GM18507 (cell line): ENCODE results near the gene ARHGEF37.
"Not testable (repeated sequence)": the region's sequence is repeated elsewhere in the genome, so short reads cannot be mapped to it uniquely, and the experiment has no call there.

Source experiments
- DNase-seq: peaks from one replicate; pipeline ENCODE4 v3.0.0; 2011; ENCODE audit warnings: low read depth; ENCODE audit not compliant: insufficient read length; ENCODE audit errors: extremely low spot score
- FAIRE-seq: peaks from 2 replicates; lab custom pipeline; 2011; peaks lifted over from hg19 to GRCh38; lab: Jason Lieb, UNC

The ARHGEF37 gene

DNA sequence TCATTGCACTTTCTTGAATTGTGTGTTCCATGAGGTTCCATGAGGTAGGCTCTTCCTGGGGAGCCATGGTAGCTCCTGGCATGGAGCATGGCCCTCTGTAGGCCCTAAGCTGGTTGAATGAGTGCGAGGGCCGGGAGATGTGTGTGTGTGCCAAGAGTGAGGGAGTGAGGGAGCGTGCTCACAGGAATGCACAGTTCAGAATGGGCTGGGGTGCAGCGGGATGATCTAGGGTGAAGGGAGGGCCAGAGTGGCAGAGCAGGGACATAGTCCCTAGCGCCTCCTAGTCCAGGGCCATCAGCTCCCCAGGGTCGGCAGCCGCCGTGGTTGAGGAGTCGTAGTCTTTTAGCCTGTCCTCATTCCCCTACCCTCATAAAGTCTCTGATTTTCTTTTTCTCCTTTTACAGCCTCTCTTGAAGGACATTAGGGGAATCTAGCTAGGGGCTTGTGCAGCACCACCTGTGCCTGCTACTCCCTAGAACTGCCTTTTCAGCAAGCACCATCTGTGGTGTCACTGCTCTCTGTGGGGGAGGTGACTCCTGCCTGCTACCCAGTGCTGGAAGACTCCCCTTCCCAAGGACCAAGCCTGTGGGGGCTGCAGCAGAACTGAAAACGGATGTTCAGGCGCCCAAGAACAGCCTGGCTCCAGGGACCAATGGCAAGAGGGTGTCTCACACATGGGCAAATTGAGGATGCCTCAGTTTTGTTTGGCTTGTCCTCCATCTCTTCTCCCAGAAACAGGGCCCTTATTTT is 83.5 kb downstream of the ARHGEF37 start:
- no peak for FAIRE-seq

DNA sequence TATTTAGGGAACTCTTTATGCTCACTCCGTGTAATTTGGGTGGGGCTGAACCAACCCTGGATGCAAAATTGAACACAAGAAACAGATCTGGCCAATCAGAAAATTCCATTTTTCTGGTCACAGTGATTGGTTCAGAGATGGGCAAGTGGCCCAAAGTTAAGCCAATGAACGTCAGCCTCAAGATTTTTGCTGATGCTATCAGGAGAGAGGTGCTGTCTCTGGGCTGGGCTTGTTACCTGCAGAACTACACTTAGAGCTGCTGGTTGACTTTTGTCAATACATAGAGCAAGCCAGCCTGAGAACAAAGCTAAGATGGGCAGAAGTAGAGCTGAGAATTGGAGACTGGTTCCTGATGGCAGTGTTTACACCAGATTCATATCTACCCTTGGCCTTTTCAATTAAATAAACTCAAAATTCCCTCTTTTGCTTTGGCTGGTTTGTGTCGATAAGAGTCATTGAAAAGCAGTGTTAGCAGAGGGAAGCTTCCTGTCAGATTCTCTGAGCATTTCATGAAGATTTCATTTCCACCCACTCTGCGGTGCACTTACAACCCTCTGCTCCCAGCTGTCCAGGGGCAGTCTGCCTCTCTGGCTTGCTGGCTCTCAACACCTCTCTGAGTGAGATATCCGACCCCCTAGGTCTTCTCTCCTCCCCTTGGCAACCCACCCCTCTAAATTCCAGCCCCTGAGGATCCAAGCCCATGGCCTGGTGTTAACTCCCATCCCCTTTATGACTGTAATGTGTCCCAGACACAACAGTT is 84.3 kb downstream of the ARHGEF37 start:
- FAIRE-seq: no peak
- no peak for DNase-seq

More for the DNA sequence above, 83.5 kb downstream of the ARHGEF37 start:
- DNase-seq: no peak

DNA sequence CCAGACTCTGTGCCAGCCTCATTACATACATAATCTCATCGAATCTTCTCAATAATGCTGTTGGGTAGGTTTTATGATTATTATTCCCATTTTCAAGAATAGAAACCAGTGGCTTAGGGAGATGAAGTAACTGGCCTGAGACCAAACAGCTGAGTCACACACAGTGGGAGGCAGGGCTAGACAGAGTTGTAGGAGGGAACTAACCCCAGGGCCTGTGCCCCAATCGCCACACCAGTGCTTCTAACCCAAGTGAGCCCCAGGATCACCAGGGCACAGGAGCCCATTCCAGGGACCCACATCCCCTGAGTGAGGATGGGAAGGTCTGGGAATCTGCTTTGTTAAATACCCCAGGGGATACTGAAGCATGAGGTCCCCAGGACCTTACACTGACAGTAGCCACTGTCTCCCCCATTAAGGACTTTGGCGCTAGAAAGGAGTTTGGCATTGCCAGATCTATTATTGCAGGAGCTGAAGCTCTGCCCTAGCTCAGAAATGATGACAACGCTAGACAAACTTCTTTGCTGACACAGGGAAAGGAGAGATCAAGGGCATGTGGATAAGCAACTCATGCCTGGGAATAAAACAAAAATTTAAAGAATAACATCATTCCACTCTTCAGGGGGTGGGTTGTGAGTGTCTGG is 85.0 kb downstream of the ARHGEF37 start:
- DNase-seq (no peak), FAIRE-seq (no peak)

DNA sequence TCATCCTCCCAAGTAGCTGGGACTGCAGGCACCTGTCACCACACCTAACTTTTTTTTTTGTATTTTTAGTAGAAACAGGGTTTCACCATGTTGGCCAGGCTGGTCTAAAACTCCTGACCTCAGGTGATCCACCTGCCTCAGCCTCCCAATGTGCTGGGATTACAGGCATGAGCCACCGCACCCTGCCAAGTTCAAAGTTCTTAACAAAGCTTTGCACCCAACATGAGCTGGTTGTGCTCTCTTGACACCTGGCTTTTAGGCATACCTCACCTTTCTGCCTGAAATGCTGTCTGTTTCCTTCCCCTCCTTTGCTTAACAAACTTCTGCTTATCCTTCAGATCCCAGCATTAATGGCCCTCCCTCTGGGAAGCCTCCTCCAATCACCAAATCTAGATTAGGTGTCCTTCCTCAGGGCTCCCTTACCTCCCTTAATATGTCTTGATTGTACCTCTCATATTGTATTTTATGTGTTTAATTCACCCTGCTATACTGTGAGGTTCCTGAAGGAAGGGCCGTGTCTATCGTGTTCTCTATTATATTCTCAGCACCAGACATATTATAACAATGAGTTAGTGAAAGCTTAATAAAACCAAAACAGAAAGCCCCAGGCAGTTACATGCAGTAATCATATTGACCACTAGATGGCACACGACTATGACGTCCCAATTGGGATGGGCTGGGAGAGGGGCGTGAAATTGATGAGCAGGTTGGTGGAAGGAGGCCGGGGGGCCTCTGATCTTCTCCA is 86.0 kb downstream of the ARHGEF37 start:
- no peak for DNase-seq
- peak; percentile 68 for FAIRE-seq

DNA sequence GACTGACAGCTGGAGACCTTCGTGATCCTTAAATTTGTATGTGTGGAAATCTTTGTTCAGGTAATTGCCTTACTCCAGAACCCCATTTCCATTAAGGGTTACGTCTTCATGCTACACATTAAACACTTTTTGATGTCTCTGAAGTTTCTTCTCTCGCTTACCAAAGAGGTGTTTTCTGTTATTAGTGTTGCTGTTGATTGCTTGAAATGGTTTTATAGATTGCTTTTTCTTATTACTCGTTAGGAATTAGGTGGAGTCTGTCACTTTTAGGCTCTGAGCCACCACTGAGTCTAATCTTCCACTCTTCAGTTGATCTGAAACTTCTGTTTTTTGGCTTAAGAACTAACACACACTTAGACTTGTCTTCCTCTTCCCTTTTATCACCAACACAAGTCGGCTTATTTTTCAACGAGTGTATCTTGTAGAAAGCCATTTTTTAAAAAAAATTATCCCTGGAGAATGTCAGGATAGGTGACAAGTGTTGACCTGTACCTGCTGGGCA is 86.6 kb downstream of the ARHGEF37 start:
- no peak for DNase-seq
- peak; percentile 36 for FAIRE-seq

DNA sequence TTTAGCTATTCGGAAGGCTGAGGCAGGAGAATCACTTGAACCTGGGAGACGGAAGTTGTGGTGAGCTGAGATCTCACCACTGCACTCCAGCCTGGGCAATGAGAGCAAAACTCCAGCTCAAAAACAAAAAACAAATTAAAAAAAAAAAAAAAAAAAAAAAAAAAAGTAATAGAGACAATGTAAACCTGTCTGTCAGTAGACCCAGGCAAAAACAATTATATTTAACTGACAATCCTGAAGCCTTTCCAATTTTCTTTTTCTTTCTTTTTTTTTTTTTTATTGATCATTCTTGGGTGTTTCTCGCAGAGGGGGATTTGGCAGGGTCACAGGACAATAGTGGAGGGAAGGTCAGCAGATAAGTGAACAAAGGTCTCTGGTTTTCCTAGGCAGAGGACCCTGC is 88.0 kb downstream of the ARHGEF37 start:
- not testable (repeated sequence) for DNase-seq, FAIRE-seq

DNA sequence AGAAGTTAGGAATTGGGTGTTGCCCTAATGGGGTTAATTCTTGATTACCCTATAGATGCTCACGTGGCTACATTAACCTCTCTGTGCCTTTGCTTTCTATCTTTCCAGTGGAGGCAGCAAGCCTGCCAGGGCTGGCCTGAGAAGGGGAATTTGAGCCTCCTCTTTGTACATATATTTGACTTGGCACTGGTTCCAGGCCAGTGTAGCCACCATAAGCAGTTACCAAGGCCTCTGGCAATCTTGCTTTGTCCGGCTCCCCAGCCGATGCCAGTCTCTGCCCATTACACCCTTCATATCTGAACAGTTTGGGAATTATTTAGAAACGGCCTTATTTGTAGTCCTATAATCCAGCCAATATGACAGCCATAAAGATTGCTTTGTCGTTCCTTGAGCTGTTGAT is 90.2 kb downstream of the ARHGEF37 start:
- FAIRE-seq (no peak), DNase-seq (no peak)

DNA sequence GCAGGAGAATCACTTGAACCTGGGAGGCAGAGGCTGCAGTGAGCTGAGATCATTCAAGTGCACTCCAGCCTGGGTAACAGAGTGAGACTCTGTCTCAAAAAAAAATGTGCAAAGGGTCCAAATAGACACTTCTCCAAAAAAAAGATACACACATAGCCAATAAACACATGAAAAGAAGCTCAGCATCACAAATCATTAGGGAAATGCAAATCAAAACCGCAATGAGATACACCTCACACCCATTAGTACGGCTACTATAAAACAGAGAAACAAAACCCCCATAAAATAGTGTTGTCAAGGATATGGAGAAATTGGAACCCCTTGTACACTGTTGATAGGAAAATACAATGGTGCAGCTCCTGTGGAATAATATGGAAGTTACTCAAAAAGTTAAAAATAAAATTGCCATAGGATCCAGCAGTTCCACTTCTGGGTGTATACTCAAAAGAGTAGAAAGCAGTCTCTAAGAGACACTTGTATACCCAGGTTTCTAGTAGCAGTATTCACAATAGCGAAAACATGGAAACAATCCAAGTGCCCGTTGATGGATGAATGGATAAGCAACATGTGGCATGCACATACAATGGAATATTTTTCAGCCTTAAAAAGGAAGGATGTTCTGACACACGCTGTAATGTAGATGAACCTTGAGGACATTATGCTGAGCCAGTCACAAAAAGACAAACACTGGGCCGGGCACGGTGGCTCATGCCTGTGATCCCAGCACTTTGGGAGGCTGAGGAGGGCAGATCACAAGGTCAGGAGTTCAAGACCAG is 91.6 kb downstream of the ARHGEF37 start:
- DNase-seq: no peak

DNA sequence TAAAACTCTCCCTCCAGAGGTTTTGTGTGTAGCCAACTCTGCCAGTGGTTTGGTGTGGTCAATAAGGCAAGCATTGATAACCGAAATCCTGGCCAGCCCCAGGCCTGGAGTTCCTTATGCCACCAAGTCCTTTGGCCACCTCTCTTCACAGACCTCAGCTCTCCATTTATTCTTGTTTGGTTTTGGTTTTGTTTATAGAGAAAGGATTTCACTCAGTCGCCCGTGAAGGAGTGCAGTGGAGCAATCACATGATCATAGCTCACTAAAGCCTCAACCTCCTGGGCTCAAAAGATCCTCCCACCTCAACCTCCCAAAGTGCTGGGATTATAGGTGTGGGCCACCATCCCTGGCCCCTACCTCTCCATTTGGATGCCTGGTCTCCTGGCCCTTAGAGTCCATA is 93.4 kb downstream of the ARHGEF37 start:
- DNase-seq (no peak), FAIRE-seq (no peak)

More for the DNA sequence above, 91.6 kb downstream of the ARHGEF37 start:
- FAIRE-seq: no peak

DNA sequence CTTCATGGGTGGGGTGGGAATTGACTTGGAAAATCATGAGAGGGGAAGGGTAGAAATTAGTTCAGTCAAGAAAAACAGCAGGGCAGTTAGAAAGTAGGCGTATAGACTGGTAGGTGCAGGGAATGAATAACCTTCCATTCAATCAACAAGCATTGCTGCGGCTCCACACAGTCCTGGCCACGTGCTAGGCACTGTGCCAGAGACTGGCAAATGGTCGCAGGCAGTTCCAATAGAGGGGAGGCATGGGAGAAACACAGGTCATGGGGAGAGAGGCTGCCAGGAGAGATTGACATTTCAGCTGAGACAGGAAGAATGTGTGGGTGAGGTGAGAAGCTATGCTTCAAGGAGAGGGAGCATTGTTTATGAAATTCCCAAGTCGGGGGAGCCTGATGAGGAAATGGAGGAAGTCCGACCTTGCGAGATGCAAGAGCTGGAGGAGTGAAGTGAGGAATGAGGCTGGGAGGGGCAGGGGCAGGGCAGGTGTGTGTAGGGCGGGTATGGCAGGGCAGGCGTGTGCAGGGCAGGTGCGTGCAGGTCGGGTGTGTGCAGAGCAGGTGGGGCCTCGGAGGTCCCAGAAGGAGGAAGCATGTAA is 94.4 kb downstream of the ARHGEF37 start:
- no peak for FAIRE-seq

DNA sequence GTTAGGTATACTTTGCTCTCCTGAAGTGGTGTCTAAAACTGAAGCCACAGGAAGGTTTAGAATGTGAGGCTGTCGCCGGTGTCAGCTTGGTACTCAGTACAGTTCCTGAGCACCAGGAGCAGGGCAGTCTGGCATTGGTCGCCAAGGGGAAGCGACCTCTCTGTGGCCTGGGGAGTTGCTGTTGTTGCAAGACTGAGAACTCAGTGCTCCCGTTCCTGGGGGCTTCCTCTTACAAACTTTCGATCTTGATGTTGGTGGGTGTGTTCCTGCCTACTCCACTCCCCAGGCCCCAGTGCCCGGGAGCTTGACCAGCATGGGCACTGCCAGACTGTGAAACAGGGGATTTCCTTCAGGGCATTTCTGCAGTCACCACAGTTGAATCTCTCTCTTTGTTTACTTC is 96.4 kb downstream of the ARHGEF37 start:
- DNase-seq (no peak), FAIRE-seq (no peak)

More for the DNA sequence above, 94.4 kb downstream of the ARHGEF37 start:
- no peak for DNase-seq

DNA sequence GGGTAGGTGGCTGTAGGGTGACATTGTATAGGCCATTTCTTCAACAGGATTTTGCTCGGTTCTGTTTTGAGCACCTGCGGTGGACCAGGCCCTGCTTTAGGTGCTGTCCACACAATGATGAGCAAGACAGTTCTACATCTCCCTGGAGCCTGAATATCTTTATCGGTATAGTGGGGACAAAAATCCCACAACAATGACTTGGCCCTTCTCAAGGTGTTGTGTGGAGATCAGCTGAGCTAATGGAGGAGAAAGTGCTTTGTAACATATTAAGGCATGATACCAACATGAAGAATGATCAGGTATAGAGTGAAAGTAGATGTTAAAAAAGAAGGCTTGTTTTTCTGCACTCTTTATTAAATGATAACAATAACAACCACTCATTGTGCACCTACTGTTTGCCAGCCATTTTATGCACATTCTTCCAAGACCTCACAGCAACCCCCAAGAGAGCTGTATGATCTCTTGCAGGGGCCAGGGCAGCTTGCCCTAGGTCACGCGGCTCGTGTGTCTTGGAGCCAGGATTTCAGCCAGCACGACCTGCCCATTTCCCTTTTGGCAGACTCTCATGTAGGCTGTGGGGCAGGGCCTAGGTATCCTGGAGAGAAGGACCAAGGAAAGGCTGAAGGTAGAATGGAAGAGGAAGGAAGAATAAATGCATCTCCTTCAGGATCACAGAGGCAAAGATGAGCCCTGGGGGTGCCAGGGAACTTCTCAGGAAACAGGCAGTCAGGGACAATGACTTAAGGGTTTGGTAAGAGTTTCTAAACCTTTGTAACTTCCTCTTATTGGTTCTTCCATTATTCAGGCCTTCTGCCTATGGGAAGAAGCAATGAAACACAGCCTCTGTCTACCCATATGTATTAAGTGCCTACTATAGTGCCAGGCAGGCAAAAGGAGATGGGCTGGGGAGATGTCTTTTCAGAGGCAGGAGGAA is 98.8 kb downstream of the ARHGEF37 start:
- no peak for FAIRE-seq
- DNase-seq: no peak

DNA sequence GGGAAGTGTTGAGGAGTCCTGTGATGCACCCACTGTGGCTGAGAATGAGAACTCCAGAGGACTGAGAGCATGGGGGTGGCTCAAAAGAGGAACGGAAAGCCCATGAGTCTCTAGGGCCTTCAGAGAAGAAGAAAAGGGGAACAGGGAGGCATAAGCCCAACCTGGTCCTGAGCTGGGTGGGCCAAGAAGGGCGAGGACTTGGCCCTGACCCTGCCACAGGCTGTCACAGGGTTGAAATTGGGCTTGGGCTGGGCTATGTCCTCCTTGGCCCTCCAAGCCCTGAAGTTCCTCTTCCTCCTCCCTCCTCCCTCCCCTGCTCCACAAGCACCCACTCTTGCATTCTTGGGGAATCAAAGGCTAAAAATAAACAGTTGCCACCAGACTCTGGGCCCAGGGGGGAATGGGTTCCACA is 99.5 kb downstream of the ARHGEF37 start:
- DNase-seq: peak; percentile 59
- peak; percentile 97 for FAIRE-seq

DNA sequence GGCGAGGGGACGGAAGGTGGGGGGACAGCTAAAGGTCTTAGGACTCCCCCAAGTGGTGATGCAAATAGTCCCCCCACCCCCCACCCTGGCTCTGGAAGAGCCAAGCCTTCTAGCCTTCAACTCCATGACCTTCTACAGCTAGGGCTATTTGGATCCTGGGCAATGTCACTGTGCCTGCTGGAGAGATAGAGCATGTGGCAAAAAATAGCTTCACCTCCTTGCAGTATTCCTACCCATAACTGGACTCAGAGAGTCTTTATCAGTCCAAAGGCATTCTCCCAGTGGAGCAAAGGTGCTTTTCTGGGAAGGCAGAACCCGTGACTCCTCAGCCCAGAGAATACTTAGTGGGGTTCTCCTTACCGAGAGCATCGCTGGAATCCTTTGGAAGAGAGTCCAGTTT is 100.0 kb downstream of the ARHGEF37 start:
- FAIRE-seq: no peak
- DNase-seq: no peak

DNA sequence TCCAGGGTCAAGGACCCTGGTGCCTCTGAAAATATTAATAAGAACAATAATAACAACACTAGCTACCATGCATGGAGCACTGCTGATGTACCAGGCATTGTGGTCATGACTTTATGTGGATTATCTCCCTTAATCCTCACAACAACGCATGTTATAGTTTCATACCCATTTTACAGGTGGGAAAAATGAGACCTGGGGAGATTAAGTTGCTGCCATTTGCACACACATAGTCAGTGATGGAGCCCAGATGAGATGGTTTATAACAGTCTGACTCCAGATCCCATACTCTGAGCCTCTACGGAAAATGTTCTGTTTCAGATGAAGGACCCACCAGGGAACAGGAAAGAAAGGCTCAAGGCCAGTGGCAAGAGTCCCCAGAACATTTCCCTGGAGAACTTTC is 100.6 kb downstream of the ARHGEF37 start:
- FAIRE-seq (no peak), DNase-seq (no peak)

DNA sequence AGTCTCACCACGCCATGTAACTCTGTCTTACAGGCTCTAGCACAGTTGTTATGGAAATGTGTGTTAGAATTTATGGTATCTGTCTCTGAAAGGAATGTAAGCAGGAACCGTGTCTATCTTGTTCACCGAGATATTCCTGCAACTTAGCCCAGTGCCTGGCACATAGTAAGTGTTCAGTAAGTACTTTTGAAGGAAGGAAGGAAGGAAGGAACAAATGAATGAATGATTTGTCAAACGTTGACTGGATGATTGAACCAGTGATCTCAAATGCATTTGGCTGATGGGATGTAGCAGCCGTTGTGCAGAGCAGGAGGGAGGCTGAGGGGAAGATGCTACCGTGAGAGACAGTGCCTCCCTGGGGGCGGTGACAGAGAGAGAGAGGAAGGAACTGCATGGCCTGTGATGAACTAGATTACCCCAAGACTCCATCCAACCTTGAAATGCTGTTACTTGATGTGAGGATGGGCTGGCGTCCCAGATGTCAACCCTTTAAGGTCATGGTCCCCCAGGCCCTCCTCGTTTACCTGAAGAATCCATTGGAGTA is 101.3 kb downstream of the ARHGEF37 start:
- no peak for DNase-seq
- peak; percentile 15 for FAIRE-seq

DNA sequence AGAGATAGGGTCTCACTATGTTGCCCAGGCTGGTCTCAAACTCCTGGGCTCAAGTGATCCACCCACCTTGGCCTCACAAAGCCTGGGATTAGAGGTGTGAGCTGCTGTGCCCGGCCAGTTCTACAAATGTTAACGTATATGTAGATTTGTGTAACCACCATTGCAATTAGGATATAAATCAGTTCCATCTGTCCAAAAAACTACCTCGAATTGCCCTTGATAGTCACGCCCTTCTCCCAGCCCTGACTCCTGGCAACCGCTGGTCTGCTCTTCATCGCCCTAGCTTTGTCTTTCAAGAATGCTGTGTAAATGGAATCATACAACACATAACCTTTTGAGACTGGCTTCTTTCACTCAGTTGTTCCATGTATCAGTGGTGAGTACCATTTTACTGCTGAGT is 102.7 kb downstream of the ARHGEF37 start:
- no peak for FAIRE-seq
- no peak for DNase-seq
